H9 (cell line): ENCODE results near the gene CAPN5. TPM values are rescaled to one million over a fixed set of nuclear protein-coding genes. Genes with fewer than 3 reads are reported as not detected.

Source experiments
- DNase-seq: peaks from one replicate; pipeline ENCODE4 v3.0.0-alpha.2; 2017
- H2AFZ ChIP-seq: one replicate; pipeline ENCODE4 v1.6.1; 2013; ENCODE audit warnings: mild to moderate bottlenecking, low read length, control low read depth, moderate library complexity
- H2AK5ac ChIP-seq: 2 replicates; pipeline ENCODE4 v1.6.1; 2013; ENCODE audit warnings: low read length, control low read depth, mixed read lengths; ENCODE audit not compliant: insufficient read length
- H2BK120ac ChIP-seq: one replicate; pipeline ENCODE4 v1.6.1; 2013; ENCODE audit warnings: low read depth, mild to moderate bottlenecking, low read length, control low read depth, inconsistent platforms; ENCODE audit not compliant: poor library complexity, severe bottlenecking
- H2BK12ac ChIP-seq: 2 replicates; pipeline ENCODE4 v1.6.1; 2013; ENCODE audit warnings: low read length, control low read depth, mixed read lengths, low read depth; ENCODE audit not compliant: insufficient read length
- H2BK15ac ChIP-seq: 2 replicates; pipeline ENCODE4 v1.6.1; 2013; ENCODE audit warnings: low read depth, low read length, control low read depth
- H2BK20ac ChIP-seq: one replicate; pipeline ENCODE4 v1.6.1; 2013; ENCODE audit warnings: low read depth, mild to moderate bottlenecking, low read length, control low read depth, inconsistent platforms; ENCODE audit not compliant: poor library complexity, severe bottlenecking
- H2BK5ac ChIP-seq: 2 replicates; pipeline ENCODE4 v1.6.1; 2013; ENCODE audit warnings: low read length, control low read depth, mixed read lengths; ENCODE audit not compliant: insufficient read length
- H3K14ac ChIP-seq: 2 replicates; pipeline ENCODE4 v1.6.1; 2013; ENCODE audit warnings: low read length, control low read depth; ENCODE audit not compliant: insufficient read depth
- H3K18ac ChIP-seq: 2 replicates; pipeline ENCODE4 v1.6.1; 2013; ENCODE audit warnings: low read depth, mild to moderate bottlenecking, mixed read lengths, low read length, control low read depth; ENCODE audit not compliant: insufficient read length
- H3K23ac ChIP-seq: 2 replicates; pipeline ENCODE4 v1.6.1; 2013; ENCODE audit warnings: low read length, control low read depth, mixed read lengths, low read depth; ENCODE audit not compliant: insufficient read length
- H3K23me2 ChIP-seq: 2 replicates; pipeline ENCODE4 v1.6.1; 2013; ENCODE audit warnings: low read depth, mild to moderate bottlenecking, mixed read lengths, low read length, control low read depth; ENCODE audit not compliant: insufficient read length, poor library complexity, severe bottlenecking
- H3K27ac ChIP-seq: 2 replicates; pipeline ENCODE4 v1.5.1; 2013; ENCODE audit warnings: low read length, control low read depth, mixed read lengths, low read depth; ENCODE audit not compliant: insufficient read length
- H3K27me3 ChIP-seq: 2 replicates; pipeline ENCODE4 v1.6.1; 2013; ENCODE audit warnings: low read length, control low read depth, inconsistent platforms; ENCODE audit not compliant: insufficient read depth
- H3K4ac ChIP-seq: 2 replicates; pipeline ENCODE4 v1.6.1; 2013; ENCODE audit warnings: low read depth, mild to moderate bottlenecking, control low read depth, inconsistent platforms, low read length, moderate library complexity
- H3K4me1 ChIP-seq: 2 replicates; pipeline ENCODE4 v1.6.1; 2013; ENCODE audit warnings: low read length, control low read depth, inconsistent platforms; ENCODE audit not compliant: insufficient read depth
- H3K4me2 ChIP-seq: 2 replicates; pipeline ENCODE4 v1.6.1; 2013; ENCODE audit warnings: low read length, control low read depth, mixed read lengths; ENCODE audit not compliant: insufficient read length, insufficient read depth
- H3K56ac ChIP-seq: 2 replicates; pipeline ENCODE4 v1.6.1; 2013; ENCODE audit warnings: low read depth, mild to moderate bottlenecking, mixed read lengths, low read length, control low read depth; ENCODE audit not compliant: insufficient read length
- H3K79me1 ChIP-seq: 2 replicates; pipeline ENCODE4 v1.6.1; 2013; ENCODE audit warnings: low read depth, mild to moderate bottlenecking, moderate library complexity, low read length, control low read depth, inconsistent platforms; ENCODE audit not compliant: insufficient read depth, poor library complexity, severe bottlenecking
- H3K79me2 ChIP-seq: 2 replicates; pipeline ENCODE4 v1.6.1; 2013; ENCODE audit warnings: low read length, control low read depth, inconsistent platforms; ENCODE audit not compliant: insufficient read depth
- H3K9ac ChIP-seq: 2 replicates; pipeline ENCODE4 v1.6.1; 2013; ENCODE audit warnings: low read length, control low read depth, mixed read lengths; ENCODE audit not compliant: insufficient read length; ENCODE audit errors: extremely low read depth
- H3K9me3 ChIP-seq: one replicate; pipeline ENCODE4 v1.6.1; 2013; ENCODE audit warnings: low read depth, low read length, inconsistent platforms; ENCODE audit not compliant: control insufficient read depth
- H3T11ph ChIP-seq: one replicate; pipeline ENCODE4 v1.6.1; 2013; ENCODE audit warnings: mild to moderate bottlenecking, low read length, control low read depth, inconsistent platforms
- H4K20me1 ChIP-seq: one replicate; pipeline ENCODE4 v1.6.1; 2013; ENCODE audit not compliant: control insufficient read depth, insufficient read length, insufficient read depth
- H4K5ac ChIP-seq: 2 replicates; pipeline ENCODE4 v1.6.1; 2013; ENCODE audit warnings: low read depth, mild to moderate bottlenecking, mixed read lengths, low read length, control low read depth; ENCODE audit not compliant: insufficient read length
- H4K8ac ChIP-seq: replicated peaks from 2 replicates; pipeline ENCODE4 v1.6.1; 2013; ENCODE audit warnings: low read length, control low read depth, mixed read lengths, low read depth; ENCODE audit not compliant: insufficient read length
- H4K91ac ChIP-seq: 2 replicates; pipeline ENCODE4 v1.6.1; 2013; ENCODE audit warnings: low read depth, mild to moderate bottlenecking, moderate library complexity, mixed read lengths, low read length, control low read depth; ENCODE audit not compliant: insufficient read length
- H3K27ac Mint-ChIP-seq, 3 experiments: 2 replicates in 2 of 3; 3 replicates in 1 of 3; pipeline ENCODE4 v1.8.0; 2020 to 2021; ENCODE audit warnings: mixed read lengths in 3 of 3, mild to moderate bottlenecking in 1 of 3, moderate library complexity in 1 of 3
- H3K27me3 Mint-ChIP-seq: 2 replicates; pipeline ENCODE4 v1.8.0; 2021; ENCODE audit warnings: low read depth, mild to moderate bottlenecking, moderate library complexity, mixed read lengths
- H3K36me3 Mint-ChIP-seq, 3 experiments: 2 replicates in 2 of 3; 3 replicates in 1 of 3; pipeline ENCODE4 v1.8.0; 2020 to 2021; ENCODE audit warnings: low read depth in 3 of 3, mixed read lengths in 3 of 3; ENCODE audit not compliant: insufficient read depth in 1 of 3
- H3K4me1 Mint-ChIP-seq, 2 experiments: 2 replicates each; pipeline ENCODE4 v1.8.0; 2020; ENCODE audit warnings: mixed read lengths in 2 of 2
- H3K4me3 Mint-ChIP-seq, 2 experiments: 2 replicates in 1 of 2; 3 replicates in 1 of 2; pipeline ENCODE4 v1.8.0; 2020 to 2021; ENCODE audit warnings: mild to moderate bottlenecking in 2 of 2, mixed read lengths in 2 of 2, moderate library complexity in 1 of 2
- H3K9me3 Mint-ChIP-seq, 2 experiments: 2 replicates in 1 of 2; 3 replicates in 1 of 2; pipeline ENCODE4 v1.8.0; 2020; ENCODE audit warnings: mild to moderate bottlenecking in 2 of 2, mixed read lengths in 2 of 2, moderate library complexity in 1 of 2
- CTCF ChIP-seq: fragments of 200-600 bp; sonication (generic); conservative IDR thresholded peaks from 3 replicates; pipeline ENCODE4 v1.8.0; 2021; ENCODE audit warnings: antibody characterized with exemption, mild to moderate bottlenecking
- WGBS: extraction: QIAGEN DNeasy Blood & Tissue Kit; methylation state at CpG from one replicate; pipeline ENCODE4 v1.1.7; 2013; ENCODE audit warnings: missing lambda C conversion rate, low lambda C conversion rate, mixed read lengths; ENCODE audit not compliant: insufficient read length; ENCODE audit errors: extremely low coverage; 5-methylcytosine and 5-hydroxymethylcytosine counted together
- total RNA-seq: library from RNA; stranded (reverse); gene quantifications from 2 replicates; pipeline ENCODE4 v1.2.1, GENCODE V29; 2021

Gene CAPN5
- total RNA-seq, 1 experiment from 2014 or later: 16.7 TPM

GRCh38 chr11:77064648-77065217 is 2.0 kb upstream of the CAPN5 start:
- Histone ChIP-seq H3K23me2 (peaks cover 10% of the 10 kb centered on the region), H2BK120ac (no peak overlapping the region), H2BK12ac (no peak overlapping the region), H2BK5ac (no peak overlapping the region), H3K27me3 (no peaks in the 10 kb centered on the region), H4K91ac (no peak overlapping the region), H3K4me1 (no peaks in the 10 kb centered on the region), H3K9ac (no peak overlapping the region), H3K9me3 (no peaks in the 10 kb centered on the region), H3K4ac (no peak overlapping the region), H3K18ac (no peak overlapping the region), H3K14ac (no peak overlapping the region), H3T11ph (no peak overlapping the region), H2BK15ac (no peak overlapping the region), H2AFZ (no peak overlapping the region), H4K5ac (no peak overlapping the region), H3K23ac (no peak overlapping the region), H2AK5ac (no peak overlapping the region), H3K27ac (no peak overlapping the region), H4K8ac (no peak overlapping the region), H4K20me1 (no peaks in the 10 kb centered on the region), H3K56ac (no peak overlapping the region), H3K79me2 (0 out of 2 replicates have a peak, but pooled peaks cover 2% of the 10 kb centered on the region), H3K79me1 (no peaks in the 10 kb centered on the region), H3K4me2 (no peak overlapping the region), H2BK20ac (no peak overlapping the region)
- no peak for DNase-seq
- no peak for TF ChIP-seq CTCF
- peaks cover 6 to 7% of the 10 kb centered on the region in 2 experiments; a peak in 2 of 5 replicates for H3K9me3 Mint-ChIP-seq
- no peaks in the 10 kb centered on the region for H3K36me3 Mint-ChIP-seq
- no CpG with 5 or more reads among the region's 4 CpGs for WGBS
- no peak overlapping the region for H3K27ac Mint-ChIP-seq
- H3K4me1 Mint-ChIP-seq: peaks cover 15 to 20% of the 10 kb centered on the region in 2 experiments
- H3K4me3 Mint-ChIP-seq: no peak overlapping the region; a peak in 2 of 5 replicates
- H3K27me3 Mint-ChIP-seq: peaks cover 19% of the 10 kb centered on the region
